Glutamatergic neuron (in vitro differentiated cells): ENCODE data around the gene POLL. TPM values are rescaled to one million over a fixed set of nuclear protein-coding genes. Genes with fewer than 3 reads are reported as not detected.

ENCODE experiments used
- DNase-seq: peaks from one replicate; pipeline ENCODE4 v3.0.0; 2022
- H3K27ac Mint-ChIP-seq: one replicate; pipeline ENCODE4 v1.8.0; 2020; ENCODE audit warnings: mild to moderate bottlenecking, mixed read lengths, inconsistent platforms; ENCODE audit not compliant: unreplicated experiment
- H3K27me3 Mint-ChIP-seq: one replicate; pipeline ENCODE4 v1.8.0; 2020; ENCODE audit warnings: mild to moderate bottlenecking, moderate library complexity, mixed read lengths, inconsistent platforms; ENCODE audit not compliant: unreplicated experiment
- H3K36me3 Mint-ChIP-seq: one replicate; pipeline ENCODE4 v1.8.0; 2020; ENCODE audit warnings: mild to moderate bottlenecking, mixed read lengths, inconsistent platforms; ENCODE audit not compliant: unreplicated experiment
- H3K4me1 Mint-ChIP-seq: one replicate; pipeline ENCODE4 v1.8.0; 2020; ENCODE audit warnings: mild to moderate bottlenecking, low read depth, mixed read lengths, inconsistent platforms; ENCODE audit not compliant: unreplicated experiment
- H3K4me3 Mint-ChIP-seq: one replicate; pipeline ENCODE4 v1.8.0; 2020; ENCODE audit warnings: mild to moderate bottlenecking, mixed read lengths, inconsistent platforms; ENCODE audit not compliant: unreplicated experiment
- H3K9me3 Mint-ChIP-seq: one replicate; pipeline ENCODE4 v1.8.0; 2020; ENCODE audit warnings: mild to moderate bottlenecking, moderate library complexity, mixed read lengths, inconsistent platforms; ENCODE audit not compliant: unreplicated experiment
- total RNA-seq: library from RNA; stranded (reverse); fragmentation: NEBNext Ultra II Directional; extraction: Animal tissue kit (Norgen Biotek cat#: 25700); gene quantifications from one replicate; pipeline ENCODE4 v1.2.1, GENCODE V29; 2021; ENCODE audit not compliant: unreplicated experiment
- TF ChIP-seq, protein P1 (sequence below): fragments of 200-600 bp; sonication (generic); IDR thresholded peaks from one replicate; pipeline ENCODE4 v1.5.0; 2021; ENCODE audit not compliant: partially characterized antibody, unreplicated experiment

POLL gene
- total RNA-seq, 1 donor from 2014 or later, result 33.4 TPM

- H3K36me3 Mint-ChIP-seq, result peaks cover 4% of the 10 kb centered on the region
- TF ChIP-seq, protein P1, sequence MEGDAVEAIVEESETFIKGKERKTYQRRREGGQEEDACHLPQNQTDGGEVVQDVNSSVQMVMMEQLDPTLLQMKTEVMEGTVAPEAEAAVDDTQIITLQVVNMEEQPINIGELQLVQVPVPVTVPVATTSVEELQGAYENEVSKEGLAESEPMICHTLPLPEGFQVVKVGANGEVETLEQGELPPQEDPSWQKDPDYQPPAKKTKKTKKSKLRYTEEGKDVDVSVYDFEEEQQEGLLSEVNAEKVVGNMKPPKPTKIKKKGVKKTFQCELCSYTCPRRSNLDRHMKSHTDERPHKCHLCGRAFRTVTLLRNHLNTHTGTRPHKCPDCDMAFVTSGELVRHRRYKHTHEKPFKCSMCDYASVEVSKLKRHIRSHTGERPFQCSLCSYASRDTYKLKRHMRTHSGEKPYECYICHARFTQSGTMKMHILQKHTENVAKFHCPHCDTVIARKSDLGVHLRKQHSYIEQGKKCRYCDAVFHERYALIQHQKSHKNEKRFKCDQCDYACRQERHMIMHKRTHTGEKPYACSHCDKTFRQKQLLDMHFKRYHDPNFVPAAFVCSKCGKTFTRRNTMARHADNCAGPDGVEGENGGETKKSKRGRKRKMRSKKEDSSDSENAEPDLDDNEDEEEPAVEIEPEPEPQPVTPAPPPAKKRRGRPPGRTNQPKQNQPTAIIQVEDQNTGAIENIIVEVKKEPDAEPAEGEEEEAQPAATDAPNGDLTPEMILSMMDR, result no peak
- peaks cover 7% of the 10 kb centered on the region for H3K27me3 Mint-ChIP-seq
- H3K4me3 Mint-ChIP-seq, result no peak overlapping the region
- H3K4me1 Mint-ChIP-seq, result peaks cover 4% of the 10 kb centered on the region
- H3K27ac Mint-ChIP-seq, result no peak overlapping the region
- no peak for DNase-seq
- peaks cover 6% of the 10 kb centered on the region for H3K9me3 Mint-ChIP-seq
Observed at GRCh38 chr10:101557541-101557940, 30.5 kb downstream of the POLL start.

DNA sequence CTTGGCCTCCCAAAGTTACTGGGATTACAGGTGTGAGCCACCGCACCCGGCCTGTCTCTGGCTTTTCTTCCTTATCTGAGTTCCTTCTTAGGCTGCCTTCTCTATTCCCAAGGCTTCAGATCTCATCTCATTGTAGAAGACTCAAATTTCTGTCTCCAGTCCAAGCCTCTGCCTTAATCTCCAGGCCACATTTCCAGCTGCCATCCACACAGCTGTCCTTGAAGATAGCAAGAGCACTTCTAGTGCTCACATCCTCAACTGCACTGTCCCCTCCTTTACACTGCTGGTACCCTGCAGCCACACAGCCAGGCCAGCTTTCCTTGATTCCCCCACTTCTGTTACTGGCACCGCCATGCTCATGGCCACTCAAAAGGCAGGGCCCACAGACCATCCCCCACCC, 35.6 kb downstream of the POLL start:
- DNase-seq, result no peak
- Mint-ChIP-seq H3K27me3 (no peaks in the 10 kb centered on the region), H3K27ac (no peak overlapping the region), H3K4me1 (peaks cover 4% of the 10 kb centered on the region), H3K4me3 (no peak overlapping the region), H3K9me3 (no peaks in the 10 kb centered on the region), H3K36me3 (peaks cover 6% of the 10 kb centered on the region)
- TF ChIP-seq, protein P1, result no peak

DNA sequence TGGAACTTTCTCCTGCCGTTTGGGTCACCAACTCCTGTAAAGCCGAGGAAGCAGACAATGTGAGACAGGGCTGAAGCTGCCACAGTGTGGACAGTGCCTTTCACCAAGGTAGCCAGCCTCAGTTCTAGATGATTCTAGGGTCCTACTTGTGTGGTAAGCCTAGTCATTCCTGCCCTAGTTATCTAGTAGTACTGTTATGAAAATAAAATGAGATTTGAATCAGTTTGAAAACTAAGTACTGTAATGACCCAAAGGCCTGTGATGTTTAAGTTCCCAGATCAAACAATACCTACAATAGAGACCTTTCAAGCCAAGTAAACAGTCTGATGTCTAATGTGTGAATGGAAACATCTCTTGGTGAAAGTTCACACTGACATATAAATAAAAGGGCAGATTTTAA, 37.1 kb downstream of the POLL start:
- H3K36me3 Mint-ChIP-seq, result peaks cover 9% of the 10 kb centered on the region
- no peak overlapping the region for H3K4me3 Mint-ChIP-seq
- H3K27ac Mint-ChIP-seq, result no peak overlapping the region
- DNase-seq, result no peak
- no peaks in the 10 kb centered on the region for H3K4me1 Mint-ChIP-seq
- H3K9me3 Mint-ChIP-seq, result no peaks in the 10 kb centered on the region
- TF ChIP-seq, protein P1, result no peak
- H3K27me3 Mint-ChIP-seq, result no peaks in the 10 kb centered on the region

DNA sequence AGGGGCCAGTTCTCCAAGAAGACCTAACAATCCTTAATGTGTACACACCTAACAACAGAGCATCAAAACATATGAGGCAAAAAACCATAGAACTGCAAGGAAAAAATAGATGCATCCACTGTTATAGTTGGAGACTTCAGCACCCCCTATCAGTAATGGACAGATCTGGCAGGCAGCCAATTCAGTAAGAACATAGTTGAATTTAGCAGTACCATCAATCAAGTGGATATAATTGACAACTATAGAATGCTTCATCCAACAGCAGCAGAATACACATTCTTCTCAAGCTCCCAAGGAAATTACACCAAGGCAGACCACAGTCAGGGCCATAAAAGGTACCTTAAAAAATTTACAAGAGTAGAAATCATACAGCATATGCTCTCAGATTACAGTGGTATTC, 42.2 kb downstream of the POLL start:
- no peaks in the 10 kb centered on the region for H3K9me3 Mint-ChIP-seq
- no peak for DNase-seq
- no peak overlapping the region for H3K4me3 Mint-ChIP-seq
- TF ChIP-seq, protein P1, result no peak
- no peaks in the 10 kb centered on the region for H3K4me1 Mint-ChIP-seq
- peaks cover 4% of the 10 kb centered on the region for H3K36me3 Mint-ChIP-seq
- no peak overlapping the region for H3K27ac Mint-ChIP-seq
- no peaks in the 10 kb centered on the region for H3K27me3 Mint-ChIP-seq

- Mint-ChIP-seq H3K27ac (no peak overlapping the region), H3K9me3 (no peaks in the 10 kb centered on the region), H3K4me3 (no peak overlapping the region), H3K36me3 (no peaks in the 10 kb centered on the region), H3K4me1 (no peaks in the 10 kb centered on the region), H3K27me3 (no peaks in the 10 kb centered on the region)
- no peak for DNase-seq
- TF ChIP-seq, protein P1, result no peak
Observed at GRCh38 chr10:101538446-101538845, 49.6 kb downstream of the POLL start.
